ENCODE data around the gene EZR. TPM values are rescaled to one million over a fixed set of nuclear protein-coding genes. Genes with fewer than 3 reads are reported as not detected.

The EZR gene
- total and polyA plus RNA-seq, 10 of the 15 experiments (the other 5 are each of a cell fraction or from before 2014, with no cell fraction given) = 79.1 to 282 (median 161) TPM

DNA sequence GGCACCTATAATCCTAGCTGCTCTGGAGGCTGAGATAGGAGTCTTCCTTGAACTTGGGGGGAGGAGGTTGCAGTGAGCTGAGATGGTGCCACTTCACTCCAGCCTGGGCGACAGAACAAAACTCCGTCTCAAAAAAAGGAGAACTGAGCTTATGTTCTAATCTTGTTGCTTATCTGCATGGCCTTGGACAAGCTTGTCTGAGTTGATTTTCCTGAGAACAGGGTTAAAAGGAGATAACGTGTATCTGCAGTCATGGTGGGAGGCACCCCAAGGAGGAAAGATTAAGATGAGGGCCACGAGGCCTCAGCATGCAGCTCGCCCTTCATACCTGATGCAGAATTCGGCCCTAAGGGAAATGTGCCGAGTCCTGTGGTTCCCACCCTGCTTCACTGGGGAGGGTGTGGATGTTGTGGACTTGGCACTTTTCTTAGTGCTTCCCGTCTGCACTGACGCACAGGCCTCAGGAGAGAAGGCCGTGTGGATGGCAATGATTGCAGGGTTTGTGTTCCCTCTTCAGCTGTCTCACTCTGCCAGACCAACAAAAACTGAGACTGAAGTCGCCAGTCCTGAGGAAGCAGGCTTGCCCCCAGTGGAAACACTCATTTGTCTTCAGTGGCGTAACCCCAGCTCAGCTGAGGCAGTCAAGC, 56.3 kb downstream of the EZR start (continued):
- TF ChIP-seq POLR2AphosphoS2 (IDR thresholded peaks at IDR 0.05; ENCODE audit: low read depth, low read length) (peak; percentile 46; the same call in 1 of the 2 replicates), RUNX3 (IDR thresholded peaks at IDR 0.05; ENCODE audit: low read length) (no peak), POLR2A (IDR thresholded peaks at IDR 0.05; ENCODE audit: low read depth, low read length) (peak; percentile 55)

GRCh38 chr6:158761746-158762145, 57.4 kb downstream of the EZR start:
- ATAC-seq (no peak), FAIRE-seq (no peak), DNase-seq (ENCODE audit: low read depth, low spot score) (no peak)
- intact Hi-C loops (cut with micrococcal nuclease; ENCODE audit: unreplicated experiment) (no loop called here), in situ Hi-C loops (cut with MboI) (no loop called here)
- POLR2A ChIA-PET = interaction anchor here (0.6 kb wide), 1 partner anchor 111 kb away, joined by 4 read pairs; no protein-coding TSS in a partner anchor
- H3K4me3 ChIP-seq = no peak overlapping the region
- no peak overlapping the region for H3K4me2 ChIP-seq (ENCODE audit: control insufficient read depth, insufficient read depth)
- H3K36me3 ChIP-seq (ENCODE audit: control insufficient read depth in 2 of 2, insufficient read depth in 2 of 2, low read length in 1 of 2) = peaks cover 10% of the 10 kb centered on the region in 2 experiments
- TF ChIP-seq NR2C1 (IDR thresholded peaks at IDR 0.05) (no peak), ASH2L (IDR thresholded peaks at IDR 0.05; ENCODE audit: borderline replicate concordance, low read depth) (no peak), POLR2AphosphoS2 (IDR thresholded peaks at IDR 0.05; ENCODE audit: low read depth, low read length) (0 out of 2 replicates have a peak, but pooled peaks have one; percentile 14), ZNF592 (IDR thresholded peaks at IDR 0.05) (no peak), POLR2A (IDR thresholded peaks at IDR 0.05; ENCODE audit: low read depth, low read length) (0 out of 2 replicates have a peak, but pooled peaks have one; percentile 28), SIN3A (IDR thresholded peaks at IDR 0.05; ENCODE audit: low read depth, low read length) (no peak), POLR2AphosphoS5 (IDR thresholded peaks at IDR 0.05; ENCODE audit: low read length) (peak; percentile 13; the same call in 1 of the 2 replicates)
- TF ChIP-seq, protein P1, sequence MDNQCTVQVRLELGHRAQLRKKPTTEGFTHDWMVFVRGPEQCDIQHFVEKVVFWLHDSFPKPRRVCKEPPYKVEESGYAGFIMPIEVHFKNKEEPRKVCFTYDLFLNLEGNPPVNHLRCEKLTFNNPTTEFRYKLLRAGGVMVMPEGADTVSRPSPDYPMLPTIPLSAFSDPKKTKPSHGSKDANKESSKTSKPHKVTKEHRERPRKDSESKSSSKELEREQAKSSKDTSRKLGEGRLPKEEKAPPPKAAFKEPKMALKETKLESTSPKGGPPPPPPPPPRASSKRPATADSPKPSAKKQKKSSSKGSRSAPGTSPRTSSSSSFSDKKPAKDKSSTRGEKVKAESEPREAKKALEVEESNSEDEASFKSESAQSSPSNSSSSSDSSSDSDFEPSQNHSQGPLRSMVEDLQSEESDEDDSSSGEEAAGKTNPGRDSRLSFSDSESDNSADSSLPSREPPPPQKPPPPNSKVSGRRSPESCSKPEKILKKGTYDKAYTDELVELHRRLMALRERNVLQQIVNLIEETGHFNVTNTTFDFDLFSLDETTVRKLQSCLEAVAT (IDR thresholded peaks at IDR 0.05) = no peak
- RAD21 ChIA-PET (ENCODE audit: unreplicated experiment) = no interaction called here
- H3K9me3 ChIP-seq (replicated peaks; ENCODE audit: control insufficient read depth, insufficient read depth, low read length) = no peaks in the 10 kb centered on the region
- 88% methylated on average over 10 of the region's 10 CpGs for WGBS (ENCODE audit: insufficient coverage, insufficient replicate concordance, low lambda C conversion rate, missing lambda C conversion rate)
- no peak overlapping the region for H2AFZ ChIP-seq (ENCODE audit: control insufficient read depth, low read depth, low read length)
- H3K4me1 ChIP-seq (ENCODE audit: control insufficient read depth, insufficient read depth, low read length) = no peaks in the 10 kb centered on the region
- CTCF ChIA-PET = interaction anchor here (1.0 kb wide), 1 partner anchor 64 kb away, joined by 3 read pairs; no protein-coding TSS in a partner anchor
- SMC1A ChIA-PET (ENCODE audit: uncharacterized antibody, unreplicated experiment) = interaction anchor here (1.7 kb wide), 1 partner anchor 200 kb away, joined by 5 read pairs; no protein-coding TSS in a partner anchor
- no peak overlapping the region for H3K27ac ChIP-seq (ENCODE audit: control insufficient read depth, insufficient read depth)
- BruUV-seq (replicated peaks) = no TSS peak
- H3K79me2 ChIP-seq (ENCODE audit: control insufficient read depth, insufficient read depth, low read length) = no peaks in the 10 kb centered on the region
- no peak overlapping the region for H3K9ac ChIP-seq (ENCODE audit: control insufficient read depth, insufficient read depth, low read length)
- H4K20me1 ChIP-seq (ENCODE audit: control insufficient read depth, insufficient read depth) = no peaks in the 10 kb centered on the region
- H3K27me3 ChIP-seq (replicated peaks in 1 of 2; ENCODE audit: control insufficient read depth in 2 of 2, insufficient read depth in 2 of 2, low read length in 1 of 2) = no peaks in the 10 kb centered on the region
